ENCODE measurements around the gene CFAP54.
"Not testable (repeated sequence)": the region's sequence is repeated elsewhere in the genome, so short reads cannot be mapped to it uniquely, and the experiment has no call there.

CFAP54 gene

GRCh38 chr12:96489392-96490056, at the start of gene CFAP54:
CFAP54 (plus strand) TSS chr12:96489577; CDS start chr12:96489610, 33 bp downstream.
- DNase-seq = peak; percentile 84

GRCh38 chr12:96441816-96442215, 47.6 kb upstream of the CFAP54 start:
- DNase-seq = no peak

GRCh38 chr12:96442906-96443305, 46.5 kb upstream of the CFAP54 start:
- no peak for DNase-seq

GRCh38 chr12:96444399-96444798, 45.0 kb upstream of the CFAP54 start:
- DNase-seq = no peak

GRCh38 chr12:96445691-96446583, 43.4 kb upstream of the CFAP54 start:
- DNase-seq = peak; percentile 63

GRCh38 chr12:96447256-96447655, 42.1 kb upstream of the CFAP54 start:
- DNase-seq = no peak

GRCh38 chr12:96448300-96448699, 41.1 kb upstream of the CFAP54 start:
- DNase-seq = no peak

- no peak for DNase-seq
Measured at GRCh38 chr12:96452261-96452922, 37.0 kb upstream of the CFAP54 start.

- no peak for DNase-seq
Measured at GRCh38 chr12:96454396-96454795, 35.0 kb upstream of the CFAP54 start.

- no peak for DNase-seq
Measured at GRCh38 chr12:96456265-96456974, 33.0 kb upstream of the CFAP54 start.

GRCh38 chr12:96457191-96457930, 32.0 kb upstream of the CFAP54 start:
- no peak for DNase-seq

GRCh38 chr12:96459281-96459680, 30.1 kb upstream of the CFAP54 start:
- DNase-seq = not testable (repeated sequence)

GRCh38 chr12:96462571-96463280, 26.7 kb upstream of the CFAP54 start:
- DNase-seq = no peak

GRCh38 chr12:96465896-96466295, 23.5 kb upstream of the CFAP54 start:
- DNase-seq = no peak

GRCh38 chr12:96466939-96467751, 22.2 kb upstream of the CFAP54 start:
- no peak for DNase-seq

GRCh38 chr12:96471368-96472050, 17.9 kb upstream of the CFAP54 start:
- DNase-seq = no peak

GRCh38 chr12:96472384-96472783, 17.0 kb upstream of the CFAP54 start:
- no peak for DNase-seq

- no peak for DNase-seq
Measured at GRCh38 chr12:96473394-96474093, 15.8 kb upstream of the CFAP54 start.

- DNase-seq = no peak
Measured at GRCh38 chr12:96474206-96474605, 15.2 kb upstream of the CFAP54 start.
